Spleen (tissue), 11 donors: ENCODE measurements around the gene STAT2. TPM values are rescaled to one million over a fixed set of nuclear protein-coding genes. Genes with fewer than 3 reads are reported as not detected.

Experiments
- DNase-seq: peaks from one replicate; pipeline ENCODE4 v3.0.0-alpha.2; 2020
- H3K27ac ChIP-seq, 8 donors: fragments of 200-600 bp; sonication (generic) in 7 of 8; 1 replicate in 4 of 8; 2 replicates in 4 of 8; pipeline versions ENCODE4 v1.5.0 to v1.8.0; 2016 to 2021; ENCODE audit warnings: inconsistent platforms in 4 of 8, mild to moderate bottlenecking in 4 of 8, moderate library complexity in 1 of 8
- H3K27me3 ChIP-seq, 7 donors: fragments of 200-600 bp; sonication (generic) in 6 of 7; replicated peaks in 1 of 7; 1 replicate in 4 of 7; 2 replicates in 3 of 7; pipeline versions ENCODE4 v1.5.0 to v1.8.0; 2016 to 2021; ENCODE audit warnings: inconsistent platforms in 3 of 7, mild to moderate bottlenecking in 1 of 7
- H3K36me3 ChIP-seq, 6 donors: fragments of 200-600 bp; sonication (generic) in 5 of 6; 1 replicate in 4 of 6; 2 replicates in 2 of 6; pipeline versions ENCODE4 v1.5.0 to v1.8.0; 2016 to 2021; ENCODE audit warnings: inconsistent platforms in 2 of 6
- H3K4me1 ChIP-seq, 6 donors: fragments of 200-600 bp; sonication (generic) in 5 of 6; 1 replicate in 3 of 6; 2 replicates in 3 of 6; pipeline versions ENCODE4 v1.5.0 to v1.8.0; 2016 to 2021; ENCODE audit warnings: inconsistent platforms in 3 of 6
- H3K4me3 ChIP-seq, 8 donors: fragments of 200-600 bp; sonication (generic) in 7 of 8; 1 replicate in 4 of 8; 2 replicates in 4 of 8; pipeline versions ENCODE4 v1.5.0 to v1.8.0; 2016 to 2021; ENCODE audit warnings: inconsistent platforms in 4 of 8, mild to moderate bottlenecking in 4 of 8, moderate library complexity in 2 of 8
- H3K9me3 ChIP-seq, 8 donors: fragments of 200-600 bp; sonication (generic) in 7 of 8; 1 replicate in 4 of 8; 2 replicates in 4 of 8; pipeline versions ENCODE4 v1.5.0 to v1.8.0; 2016 to 2021; ENCODE audit warnings: inconsistent platforms in 4 of 8
- POLR2A ChIP-seq, 3 donors: fragments of 450-650 bp; IDR thresholded peaks; one replicate each; pipeline ENCODE4 v1.5.1; 2017; ENCODE audit warnings: antibody characterized with exemption in 3 of 3, mild to moderate bottlenecking in 1 of 3
- POLR2AphosphoS5 ChIP-seq, 3 donors: sonication (generic); formaldehyde crosslinking; IDR thresholded peaks; one replicate each; pipeline ENCODE4 v1.5.1; 2017; ENCODE audit warnings: antibody characterized with exemption in 3 of 3
- WGBS, 5 donors: extraction: QIAGEN DNeasy Blood & Tissue Kit in 3 of 5; methylation state at CpG; one replicate each; pipeline versions ENCODE4 v1.1.5 to v1.1.7; 2013 to 2018; 5-methylcytosine and 5-hydroxymethylcytosine counted together
- intact Hi-C: fragments of 100-400 bp; cut with DNase I; formaldehyde crosslinking; loops from one replicate; pipeline ENCODE4 v1.15.0; 2023; ENCODE audit warnings: low total_unique reads
- polyA plus RNA-seq, 3 donors: library from polyadenylated mRNA; stranded (reverse); fragments of 200-250 nt; gene quantifications; one replicate each; pipeline ENCODE4 v1.2.1, GENCODE V29; 2013
- total RNA-seq, 7 donors: library from RNA; depleted of rRNA in 3 of 7; stranded (reverse); fragments of >200 nt in 3 of 7; fragmentation: NEBNext Ultra II Directional in 4 of 7; extraction: Animal tissue kit (Norgen Biotek cat#: 25700) in 4 of 7; gene quantifications; one replicate each; pipeline versions ENCODE4 v1.1.0 to v1.2.1, GENCODE V29; 2016 to 2021
- TF ChIP-seq, protein P1 (sequence below), 11 experiments: fragments of 200-600 bp in 7 of 11; fragments of 450-650 bp in 4 of 11; sonication (generic) in 4 of 11; IDR thresholded peaks in 8 of 11; conservative IDR thresholded peaks in 3 of 11; 1 replicate in 7 of 11; 2 replicates in 4 of 11; pipeline versions ENCODE4 v1.4.0 to v1.8.0; 2016 to 2021; ENCODE audit warnings: antibody characterized with exemption in 11 of 11, inconsistent platforms in 4 of 11, mild to moderate bottlenecking in 1 of 11
- donor health status: healthy with polysubstance abuse.
- donor health status: DM: no; HTN: no; CAD: no; lungs with moderate emphysema.
- donor health status: DM: no; HTN: no; CAD: no.
- donor health status: Bipolar disorder and iron deficiency.
- donor health status: healthy.
- donor health status: DM: no; HTN: no; CAD: no.
- donor health status: DM: yes; HTN: yes; CAD: no.

STAT2 gene
- total and polyA plus RNA-seq, 10 donors, result 41.5 to 262 (median 230) TPM

GRCh38 chr12:56304872-56305590 lies 54.9 kb downstream of the STAT2 start:
- no peak for DNase-seq
- Histone ChIP-seq H3K36me3 (peaks cover 0 to 65% (median 26%) of the 10 kb centered on the region in 6 donors), H3K4me3 (no peak overlapping the region), H3K4me1 (peaks cover 7 to 29% (median 26%) of the 10 kb centered on the region in 6 donors), H3K27ac (no peak overlapping the region), H3K27me3 (no peaks in the 10 kb centered on the region), H3K9me3 (no peaks in the 10 kb centered on the region)
- intact Hi-C loops, result no loop called here
- 88 to 95% (median 92%) methylated on average over 8 of the region's 8 CpGs for WGBS, 5 donors
- TF ChIP-seq POLR2AphosphoS5 (IDR thresholded peaks at IDR 0.05), result no peak
- no peak for TF ChIP-seq POLR2A (IDR thresholded peaks at IDR 0.05)
- TF ChIP-seq, protein P1, sequence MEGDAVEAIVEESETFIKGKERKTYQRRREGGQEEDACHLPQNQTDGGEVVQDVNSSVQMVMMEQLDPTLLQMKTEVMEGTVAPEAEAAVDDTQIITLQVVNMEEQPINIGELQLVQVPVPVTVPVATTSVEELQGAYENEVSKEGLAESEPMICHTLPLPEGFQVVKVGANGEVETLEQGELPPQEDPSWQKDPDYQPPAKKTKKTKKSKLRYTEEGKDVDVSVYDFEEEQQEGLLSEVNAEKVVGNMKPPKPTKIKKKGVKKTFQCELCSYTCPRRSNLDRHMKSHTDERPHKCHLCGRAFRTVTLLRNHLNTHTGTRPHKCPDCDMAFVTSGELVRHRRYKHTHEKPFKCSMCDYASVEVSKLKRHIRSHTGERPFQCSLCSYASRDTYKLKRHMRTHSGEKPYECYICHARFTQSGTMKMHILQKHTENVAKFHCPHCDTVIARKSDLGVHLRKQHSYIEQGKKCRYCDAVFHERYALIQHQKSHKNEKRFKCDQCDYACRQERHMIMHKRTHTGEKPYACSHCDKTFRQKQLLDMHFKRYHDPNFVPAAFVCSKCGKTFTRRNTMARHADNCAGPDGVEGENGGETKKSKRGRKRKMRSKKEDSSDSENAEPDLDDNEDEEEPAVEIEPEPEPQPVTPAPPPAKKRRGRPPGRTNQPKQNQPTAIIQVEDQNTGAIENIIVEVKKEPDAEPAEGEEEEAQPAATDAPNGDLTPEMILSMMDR (IDR thresholded peaks at IDR 0.05 in 8 of 11, conservative IDR thresholded peaks at IDR 0.05 in 3 of 11), result no peak

GRCh38 chr12:56304276-56304675 lies 55.6 kb downstream of the STAT2 start:
- no peak overlapping the region for H3K27ac ChIP-seq
- DNase-seq, result no peak
- intact Hi-C loops, result no loop called here
- H3K9me3 ChIP-seq, result no peaks in the 10 kb centered on the region
- peaks cover 0 to 57% (median 20%) of the 10 kb centered on the region in 6 donors for H3K36me3 ChIP-seq
- no peak overlapping the region for H3K4me3 ChIP-seq
- TF ChIP-seq, protein P1 (IDR thresholded peaks at IDR 0.05 in 8 of 11, conservative IDR thresholded peaks at IDR 0.05 in 3 of 11), result no peak
- TF ChIP-seq POLR2A (IDR thresholded peaks at IDR 0.05) (no peak), POLR2AphosphoS5 (IDR thresholded peaks at IDR 0.05) (no peak)
- WGBS, 5 donors, result 92 to 100% (median 98%) methylated on average over 3 of the region's 3 CpGs
- H3K4me1 ChIP-seq, result peaks cover 7 to 33% (median 29%) of the 10 kb centered on the region in 6 donors
- no peaks in the 10 kb centered on the region for H3K27me3 ChIP-seq

DNA sequence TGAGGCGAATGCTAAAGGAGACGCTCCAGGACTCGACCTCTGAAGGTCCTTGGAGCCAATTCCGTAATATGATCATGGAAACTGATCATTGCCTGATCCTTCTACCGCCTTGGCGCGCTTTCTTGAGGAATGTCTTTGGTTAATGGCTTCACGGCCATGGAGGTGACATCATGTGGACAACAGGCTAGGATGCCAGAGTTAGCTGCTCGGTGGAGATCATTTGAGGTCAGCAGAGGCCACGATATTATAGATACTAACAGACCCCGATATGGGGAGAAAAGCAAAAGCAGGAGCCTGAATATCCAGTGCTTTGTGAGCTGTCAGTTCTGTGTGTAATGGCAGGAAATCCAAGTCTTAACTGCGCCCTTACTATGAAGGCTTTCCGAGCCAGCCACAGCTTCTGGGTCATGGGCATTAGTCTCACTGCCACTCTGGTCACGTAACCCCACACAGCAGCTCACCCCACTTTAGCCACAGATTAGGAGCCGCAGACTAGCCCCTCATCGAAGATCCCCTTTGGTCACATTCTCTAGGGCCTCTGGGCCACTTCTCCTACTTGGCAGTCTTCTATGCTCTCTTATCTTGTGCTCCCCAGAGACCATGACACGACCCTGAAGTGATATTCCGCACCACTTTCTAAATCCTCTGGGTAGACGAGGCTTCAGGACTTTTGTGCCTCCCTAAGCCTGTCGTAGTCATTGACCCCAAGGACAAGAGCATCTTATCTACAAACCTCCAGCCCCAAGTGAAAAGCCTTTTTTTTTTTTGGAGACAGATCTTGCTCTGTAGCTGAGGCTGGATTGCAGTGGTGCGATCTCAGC lies 59.1 kb downstream of the STAT2 start:
- TF ChIP-seq POLR2AphosphoS5 (IDR thresholded peaks at IDR 0.05), result no peak
- Histone ChIP-seq H3K27me3 (no peaks in the 10 kb centered on the region), H3K4me1 (peaks cover 25 to 67% (median 63%) of the 10 kb centered on the region in 6 donors), H3K4me3 (peak overlapping the region; percentile 84 to 95 (median 94)), H3K36me3 (peaks cover 0 to 52% (median 5%) of the 10 kb centered on the region in 6 donors), H3K27ac (peak overlapping the region; percentile 91 to 99 (median 95)), H3K9me3 (no peaks in the 10 kb centered on the region)
- intact Hi-C loops, result no loop called here
- WGBS, 5 donors, result 50 to 57% (median 54%) methylated on average over 21 of the region's 21 CpGs
- no peak for DNase-seq

DNA sequence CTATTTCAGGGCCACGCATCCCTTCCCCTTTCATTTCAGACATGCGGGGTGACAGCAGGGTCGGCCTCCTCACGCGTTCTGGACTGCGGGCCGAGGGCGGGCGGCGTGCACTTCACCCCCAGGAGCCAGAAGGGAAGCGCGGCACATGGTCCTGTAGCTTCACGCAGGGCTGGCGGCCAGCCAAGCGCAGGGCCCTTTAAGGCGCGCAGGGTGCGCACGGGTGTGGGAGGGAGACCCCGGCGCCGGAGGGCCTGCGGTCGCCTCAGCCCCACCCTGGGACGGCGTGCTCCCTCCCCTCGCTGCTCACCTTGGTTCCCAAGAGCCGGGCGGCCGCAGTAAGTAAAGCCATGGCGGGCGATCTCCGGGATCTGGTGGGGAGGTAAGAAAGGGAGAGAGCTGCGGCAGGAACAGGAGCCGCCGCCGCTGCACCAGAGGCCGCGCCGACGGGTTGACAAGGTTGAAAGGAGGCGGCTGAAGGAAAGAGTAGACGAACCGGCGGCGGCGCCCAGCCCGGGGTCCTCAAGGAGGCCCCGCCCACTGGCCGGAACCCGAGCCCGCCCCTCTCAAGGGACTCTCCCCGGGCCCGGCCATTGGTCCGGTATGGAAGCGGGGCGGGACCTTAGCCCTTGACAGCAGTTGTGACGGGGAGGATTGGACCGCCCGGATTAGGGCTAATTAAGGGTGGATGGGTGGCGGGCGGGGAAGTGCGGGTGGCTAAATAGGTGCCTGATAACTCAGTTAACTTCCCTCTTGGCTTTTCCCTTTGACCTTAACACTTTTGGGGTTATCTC lies 59.9 kb downstream of the STAT2 start, which contains the start of gene CS:
TSS of gene CS (minus strand) at position 478 of the 791 bp plus-strand sequence. CDS start at position 349, 129 bp downstream.
- Histone ChIP-seq H3K36me3 (peaks cover 0 to 51% (median 0%) of the 10 kb centered on the region in 6 donors), H3K4me1 (peaks cover 25 to 75% (median 65%) of the 10 kb centered on the region in 6 donors), H3K4me3 (peak within 1 kb of the TSS; percentile 84 to 95 (median 94)), H3K9me3 (no peaks in the 10 kb centered on the region), H3K27me3 (no peaks in the 10 kb centered on the region), H3K27ac (peak within 1 kb of the TSS; percentile 91 to 99 (median 95))
- intact Hi-C loops, result no loop called here
- DNase-seq, result peak; percentile 100
- 0 to 2% (median 0%) methylated on average over 39 to 63 of the region's 63 CpGs for WGBS, 5 donors
- TF ChIP-seq, protein P1 (IDR thresholded peaks at IDR 0.05 in 8 of 11, conservative IDR thresholded peaks at IDR 0.05 in 3 of 11), result peak in 1 of 11 experiments; percentile 41
- TF ChIP-seq POLR2AphosphoS5 (IDR thresholded peaks at IDR 0.05), result peak; percentile 88 to 95 (median 93)
- TF ChIP-seq POLR2A (IDR thresholded peaks at IDR 0.05), result peak in 2 of 3 donors; percentile 4 to 13
